GM12891 (cell line): ENCODE results near the gene SCN8A.

Source experiments
- PAX5 ChIP-seq: IDR thresholded peaks from 2 replicates; pipeline ENCODE4 v1.6.1; 2011; ENCODE audit warnings: low read length, moderate library complexity, mild to moderate bottlenecking; ENCODE audit not compliant: insufficient read depth, severe bottlenecking
- POLR2A ChIP-seq: IDR thresholded peaks from 2 replicates; pipeline ENCODE4 v1.6.1; 2011; ENCODE audit warnings: low read depth, low read length, control low read depth
- POLR2AphosphoS5 ChIP-seq: IDR thresholded peaks from 2 replicates; pipeline ENCODE4 v1.6.1; 2011; ENCODE audit warnings: low read depth, low read length, control low read depth
- POU2F2 ChIP-seq: IDR thresholded peaks from 2 replicates; pipeline ENCODE4 v1.6.1; 2011; ENCODE audit warnings: low read depth, mild to moderate bottlenecking, control low read depth, low read length, moderate library complexity
- SPI1 ChIP-seq: IDR thresholded peaks from 2 replicates; pipeline ENCODE4 v1.6.1; 2011; ENCODE audit warnings: low read depth, low read length, control low read depth
- TAF1 ChIP-seq: IDR thresholded peaks from 2 replicates; pipeline ENCODE4 v1.6.1; 2011; ENCODE audit warnings: low read depth, low read length, control low read depth

GRCh38 chr12:51726931-51727330 lies 135.9 kb downstream of the SCN8A start:
- no peak for TF ChIP-seq POLR2A
- no peak for TF ChIP-seq POLR2AphosphoS5
- TF ChIP-seq TAF1 = no peak
- no peak for TF ChIP-seq PAX5
- no peak for TF ChIP-seq SPI1
- TF ChIP-seq POU2F2 = no peak
